WTC11 (cell line): ENCODE data around the gene MTCL1. TPM values are rescaled to one million over a fixed set of nuclear protein-coding genes. Genes with fewer than 3 reads are reported as not detected.

Experiments
- ATAC-seq: fragments of 200-7000 bp; cut with Tn5 transposase; 2 replicates; pipeline ENCODE4 v1.10.0; 2021; ENCODE audit warnings: mild to moderate bottlenecking, moderate library complexity
- CTCF ChIA-PET: fragments of 300-600 bp; sonication (Branson Sonifier 250); formaldehyde crosslinking; loops from one replicate; lab custom pipeline; 2021; ENCODE audit warnings: antibody characterized with exemption; lab: Charles Lee
- POLR2A ChIA-PET: fragments of 350-600 bp; sonication (Branson Sonifier 250); formaldehyde crosslinking; loops from one replicate; lab custom pipeline; 2021; ENCODE audit warnings: antibody characterized with exemption; lab: Charles Lee
- DNase-seq: peaks from one replicate; pipeline ENCODE4 v3.0.0; 2021; ENCODE audit warnings: low spot score
- H3K27ac Mint-ChIP-seq: 2 replicates; pipeline ENCODE4 v1.8.0; 2021; ENCODE audit warnings: mixed read lengths
- H3K27me3 Mint-ChIP-seq: 2 replicates; pipeline ENCODE4 v1.8.0; 2021; ENCODE audit warnings: low read depth, mild to moderate bottlenecking, moderate library complexity, mixed read lengths
- H3K36me3 Mint-ChIP-seq: 2 replicates; pipeline ENCODE4 v1.8.0; 2021; ENCODE audit warnings: mixed read lengths
- H3K4me1 Mint-ChIP-seq: 2 replicates; pipeline ENCODE4 v1.8.0; 2022; ENCODE audit warnings: mixed read lengths
- H3K4me3 Mint-ChIP-seq: 2 replicates; pipeline ENCODE4 v1.8.0; 2021; ENCODE audit warnings: mild to moderate bottlenecking, moderate library complexity, mixed read lengths
- H3K9me3 Mint-ChIP-seq: 2 replicates; pipeline ENCODE4 v1.8.0; 2021; ENCODE audit warnings: mixed read lengths
- ATF6 ChIP-seq: sonication (generic); formaldehyde crosslinking; IDR thresholded peaks from 2 replicates; pipeline ENCODE4 v1.8.1; 2023; ENCODE audit warnings: mild to moderate bottlenecking, missing genetic modification reagents
- ERG ChIP-seq: fragments of 250-450 bp; sonication (Bioruptor Pico); IDR thresholded peaks from 2 replicates; pipeline ENCODE4 v1.8.0; 2021; ENCODE audit warnings: mild to moderate bottlenecking
- FOXJ3 ChIP-seq: sonication (generic); formaldehyde crosslinking; IDR thresholded peaks from 2 replicates; pipeline ENCODE4 v1.9.0; 2021; ENCODE audit warnings: missing genetic modification reagents, mild to moderate bottlenecking, borderline replicate concordance
- JAZF1 ChIP-seq: fragments of 250-450 bp; sonication (Bioruptor Pico); IDR thresholded peaks from 2 replicates; pipeline ENCODE4 v1.9.0; 2021; ENCODE audit warnings: moderate library complexity, mild to moderate bottlenecking, inconsistent platforms
- NR3C1 ChIP-seq: sonication (generic); formaldehyde crosslinking; conservative IDR thresholded peaks from 2 replicates; pipeline ENCODE4 v1.8.1; 2023; ENCODE audit warnings: low read depth, mild to moderate bottlenecking, missing genetic modification reagents
- OVOL2 ChIP-seq: fragments of 250-450 bp; sonication (Bioruptor Pico); IDR thresholded peaks from 2 replicates; pipeline ENCODE4 v1.9.0; 2021; ENCODE audit warnings: mild to moderate bottlenecking, borderline replicate concordance
- SP1 ChIP-seq: sonication (generic); formaldehyde crosslinking; conservative IDR thresholded peaks from 2 replicates; pipeline ENCODE4 v1.8.1; 2022; ENCODE audit warnings: missing genetic modification reagents
- TCF7 ChIP-seq: sonication (generic); formaldehyde crosslinking; IDR thresholded peaks from 2 replicates; pipeline ENCODE4 v1.8.0; 2022; ENCODE audit warnings: mild to moderate bottlenecking, low read depth, missing genetic modification reagents, moderate library complexity
- TEAD1 ChIP-seq: sonication (generic); formaldehyde crosslinking; IDR thresholded peaks from 2 replicates; pipeline ENCODE4 v1.8.0; 2022; ENCODE audit warnings: mild to moderate bottlenecking, missing genetic modification reagents
- TEAD4 ChIP-seq: sonication (generic); formaldehyde crosslinking; IDR thresholded peaks from 2 replicates; pipeline ENCODE4 v1.8.0; 2022; ENCODE audit warnings: mild to moderate bottlenecking, missing genetic modification reagents
- ZBTB21 ChIP-seq: sonication (generic); formaldehyde crosslinking; IDR thresholded peaks from 2 replicates; pipeline ENCODE4 v1.8.1; 2023; ENCODE audit warnings: mild to moderate bottlenecking, missing genetic modification reagents, borderline replicate concordance
- ZNF263 ChIP-seq: sonication (generic); formaldehyde crosslinking; IDR thresholded peaks from 2 replicates; pipeline ENCODE4 v1.8.1; 2022; ENCODE audit warnings: low read depth, mild to moderate bottlenecking, moderate library complexity, missing genetic modification reagents
- ZNF423 ChIP-seq: fragments of 250-450 bp; sonication (Bioruptor Pico); IDR thresholded peaks from 2 replicates; pipeline ENCODE4 v2.1.2; 2022; ENCODE audit warnings: mild to moderate bottlenecking, moderate library complexity
- ZSCAN18 ChIP-seq: fragments of 250-450 bp; sonication (Bioruptor Pico); IDR thresholded peaks from 2 replicates; pipeline ENCODE4 v2.1.2; 2022; ENCODE audit warnings: mild to moderate bottlenecking, moderate library complexity
- total RNA-seq: library from RNA; stranded (reverse); gene quantifications from 3 replicates; pipeline ENCODE4 v1.2.3, GENCODE V29; 2021
- TF ChIP-seq, protein P1 (sequence below): sonication (generic); formaldehyde crosslinking; IDR thresholded peaks from 2 replicates; pipeline ENCODE4 v1.8.0; 2022; ENCODE audit warnings: mild to moderate bottlenecking, missing genetic modification reagents
- TF ChIP-seq, protein P2 (sequence below): fragments of 250-450 bp; sonication (Bioruptor Pico); IDR thresholded peaks from 2 replicates; pipeline ENCODE4 v1.9.0; 2021; ENCODE audit warnings: mild to moderate bottlenecking

MTCL1 gene
- total RNA-seq, 1 experiment from 2014 or later = 64.3 TPM

DNA sequence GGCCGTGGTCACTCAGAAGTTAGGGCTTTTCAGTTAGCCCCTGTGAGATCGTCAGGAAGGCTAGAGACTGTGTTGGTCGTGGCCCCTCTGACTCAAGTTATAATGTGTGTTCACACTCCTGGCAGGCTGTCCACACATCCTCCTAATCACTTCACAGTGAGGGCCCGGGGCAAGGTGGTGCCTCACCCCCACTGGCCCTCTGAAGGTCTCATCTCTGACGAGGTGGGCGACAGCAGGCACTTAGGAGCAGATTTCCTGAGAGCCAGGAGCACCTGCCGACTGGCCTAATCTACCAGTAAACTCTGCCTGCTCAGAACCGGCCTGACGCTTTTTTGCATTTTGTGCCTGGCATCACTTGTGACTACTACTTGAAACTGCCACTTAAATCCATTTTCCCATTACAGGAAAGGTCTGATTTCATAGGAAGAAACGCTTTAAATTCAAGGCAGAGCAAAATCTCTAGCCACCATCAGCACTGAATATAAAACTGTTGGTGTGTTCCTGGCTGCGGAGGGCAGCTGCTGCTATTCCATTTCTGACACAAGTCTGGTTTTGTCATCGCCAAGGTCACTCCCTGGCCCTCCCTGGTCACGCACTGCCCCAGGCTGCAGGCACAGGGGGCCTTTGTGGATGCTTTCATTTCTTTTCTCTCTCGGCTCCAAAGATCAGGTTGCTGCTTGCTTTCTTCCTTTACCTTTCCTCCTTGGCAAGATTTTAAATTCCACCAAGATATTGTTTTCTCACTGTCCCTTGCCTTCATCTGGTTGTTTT is 48.1 kb upstream of the MTCL1 start:
- no peak for TF ChIP-seq TEAD4 (CRISPR knock-in tag)
- no peak for TF ChIP-seq ATF6 (CRISPR knock-in tag)
- no peak for TF ChIP-seq ZNF263 (CRISPR knock-in tag)
- TF ChIP-seq ZBTB21 = no peak
- TF ChIP-seq ZSCAN18 (CRISPR knock-in tag) = no peak
- TF ChIP-seq, all 79 proteins: peak for 0
- peaks cover 40% of the 10 kb centered on the region for H3K4me1 Mint-ChIP-seq
- ChIA-PET CTCF (interaction anchor here (1.0 to 1.7 kb wide), 3 partner anchors 48 to 331 kb away, joined by 3 to 5 read pairs (median 5); partner anchors contain the start of gene RAB12), POLR2A (no interaction called here)
- ATAC-seq (no peak), DNase-seq (no peak)
- H3K36me3 Mint-ChIP-seq = no peaks in the 10 kb centered on the region
- no peak overlapping the region for H3K27ac Mint-ChIP-seq
- no peak overlapping the region for H3K4me3 Mint-ChIP-seq
- H3K9me3 Mint-ChIP-seq = no peaks in the 10 kb centered on the region
- H3K27me3 Mint-ChIP-seq = no peaks in the 10 kb centered on the region

DNA sequence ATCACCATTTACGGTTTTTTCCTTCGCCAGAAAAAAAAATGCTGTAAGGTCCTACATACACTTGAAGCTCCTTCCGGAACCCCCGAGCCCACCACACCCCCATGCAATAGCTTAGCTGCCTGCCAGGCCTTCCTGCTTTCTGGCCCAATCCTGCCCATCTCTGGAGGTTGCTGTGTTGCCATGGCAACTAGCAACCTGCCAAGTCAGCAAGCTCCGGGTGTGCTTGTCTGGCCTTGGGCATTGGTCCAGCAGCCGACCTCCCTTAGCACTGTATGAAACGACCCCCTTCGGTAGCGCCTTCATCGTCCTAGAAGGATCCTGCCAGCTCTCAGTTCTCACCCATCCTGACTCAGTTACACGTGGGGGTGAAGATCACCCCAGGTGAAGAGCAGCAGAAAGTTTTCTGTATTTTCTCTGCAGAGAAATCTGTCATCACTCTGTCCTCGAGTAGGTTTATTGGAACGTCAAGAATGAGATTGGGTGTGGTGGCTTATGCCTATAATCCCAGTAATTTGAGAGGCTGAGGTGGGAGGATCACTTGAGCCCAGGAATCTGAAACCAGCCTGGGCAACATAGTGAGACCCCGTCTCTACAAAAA is 47.4 kb upstream of the MTCL1 start:
- ChIA-PET CTCF (interaction anchor here (1.0 to 1.7 kb wide), 4 partner anchors 39 to 330 kb away, joined by 3 to 10 read pairs (median 5); partner anchors contain the start of gene RAB12), POLR2A (no interaction called here)

GRCh38 chr18:8658858-8659485 is 46.4 kb upstream of the MTCL1 start:
- ChIA-PET POLR2A (no interaction called here), CTCF (interaction anchor here (0.8 to 2.0 kb wide), 4 partner anchors 38 to 329 kb away, joined by 3 to 10 read pairs (median 6); partner anchors contain the start of gene RAB12)
- DNase-seq (no peak), ATAC-seq (no peak)
- no peaks in the 10 kb centered on the region for H3K36me3 Mint-ChIP-seq
- no peaks in the 10 kb centered on the region for H3K9me3 Mint-ChIP-seq
- H3K4me3 Mint-ChIP-seq = no peak overlapping the region
- no peaks in the 10 kb centered on the region for H3K27me3 Mint-ChIP-seq
- H3K4me1 Mint-ChIP-seq = peaks cover 53% of the 10 kb centered on the region
- no peak overlapping the region for H3K27ac Mint-ChIP-seq
- TF ChIP-seq ERG (CRISPR knock-in tag) (no peak), ZNF423 (CRISPR knock-in tag) (no peak), OVOL2 (CRISPR knock-in tag) (no peak), TCF7 (no peak), TEAD1 (no peak)
- TF ChIP-seq, protein P1, sequence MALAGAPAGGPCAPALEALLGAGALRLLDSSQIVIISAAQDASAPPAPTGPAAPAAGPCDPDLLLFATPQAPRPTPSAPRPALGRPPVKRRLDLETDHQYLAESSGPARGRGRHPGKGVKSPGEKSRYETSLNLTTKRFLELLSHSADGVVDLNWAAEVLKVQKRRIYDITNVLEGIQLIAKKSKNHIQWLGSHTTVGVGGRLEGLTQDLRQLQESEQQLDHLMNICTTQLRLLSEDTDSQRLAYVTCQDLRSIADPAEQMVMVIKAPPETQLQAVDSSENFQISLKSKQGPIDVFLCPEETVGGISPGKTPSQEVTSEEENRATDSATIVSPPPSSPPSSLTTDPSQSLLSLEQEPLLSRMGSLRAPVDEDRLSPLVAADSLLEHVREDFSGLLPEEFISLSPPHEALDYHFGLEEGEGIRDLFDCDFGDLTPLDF = no peak
- TF ChIP-seq, protein P2, sequence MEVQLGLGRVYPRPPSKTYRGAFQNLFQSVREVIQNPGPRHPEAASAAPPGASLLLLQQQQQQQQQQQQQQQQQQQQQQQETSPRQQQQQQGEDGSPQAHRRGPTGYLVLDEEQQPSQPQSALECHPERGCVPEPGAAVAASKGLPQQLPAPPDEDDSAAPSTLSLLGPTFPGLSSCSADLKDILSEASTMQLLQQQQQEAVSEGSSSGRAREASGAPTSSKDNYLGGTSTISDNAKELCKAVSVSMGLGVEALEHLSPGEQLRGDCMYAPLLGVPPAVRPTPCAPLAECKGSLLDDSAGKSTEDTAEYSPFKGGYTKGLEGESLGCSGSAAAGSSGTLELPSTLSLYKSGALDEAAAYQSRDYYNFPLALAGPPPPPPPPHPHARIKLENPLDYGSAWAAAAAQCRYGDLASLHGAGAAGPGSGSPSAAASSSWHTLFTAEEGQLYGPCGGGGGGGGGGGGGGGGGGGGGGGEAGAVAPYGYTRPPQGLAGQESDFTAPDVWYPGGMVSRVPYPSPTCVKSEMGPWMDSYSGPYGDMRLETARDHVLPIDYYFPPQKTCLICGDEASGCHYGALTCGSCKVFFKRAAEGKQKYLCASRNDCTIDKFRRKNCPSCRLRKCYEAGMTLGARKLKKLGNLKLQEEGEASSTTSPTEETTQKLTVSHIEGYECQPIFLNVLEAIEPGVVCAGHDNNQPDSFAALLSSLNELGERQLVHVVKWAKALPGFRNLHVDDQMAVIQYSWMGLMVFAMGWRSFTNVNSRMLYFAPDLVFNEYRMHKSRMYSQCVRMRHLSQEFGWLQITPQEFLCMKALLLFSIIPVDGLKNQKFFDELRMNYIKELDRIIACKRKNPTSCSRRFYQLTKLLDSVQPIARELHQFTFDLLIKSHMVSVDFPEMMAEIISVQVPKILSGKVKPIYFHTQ (CRISPR knock-in tag) = no peak

More for the DNA sequence above, 47.4 kb upstream of the MTCL1 start:
- Mint-ChIP-seq H3K27ac (no peak overlapping the region), H3K36me3 (no peaks in the 10 kb centered on the region), H3K27me3 (no peaks in the 10 kb centered on the region), H3K4me1 (peaks cover 48% of the 10 kb centered on the region), H3K4me3 (no peak overlapping the region), H3K9me3 (no peaks in the 10 kb centered on the region)
- ATAC-seq (no peak), DNase-seq (no peak)
- TF ChIP-seq ZSCAN18 (CRISPR knock-in tag) (no peak), JAZF1 (no peak), SP1 (CRISPR knock-in tag) (no peak), FOXJ3 (CRISPR knock-in tag) (no peak), NR3C1 (CRISPR knock-in tag) (no peak)
